GM10248 (cell line): ENCODE data around the gene SCUBE1.

ENCODE experiments used
- CTCF ChIA-PET: fragments of 300-600 bp; sonication (Branson Sonifier 250); formaldehyde crosslinking; extraction: SDS; loops from one replicate; lab custom pipeline; 2021; ENCODE audit warnings: antibody characterized with exemption; lab: Yijun Ruan, JAX
- POLR2A ChIA-PET: fragments of 350-650 bp; sonication (Branson Sonifier 250); formaldehyde crosslinking; extraction: SDS; loops from one replicate; lab custom pipeline; 2020; ENCODE audit warnings: antibody characterized with exemption; lab: Yijun Ruan, JAX
- DNase-seq: peaks from one replicate; pipeline ENCODE4 v3.0.0; 2012; ENCODE audit errors: extremely low spot score
- TF ChIP-seq, protein P1 (sequence below): IDR thresholded peaks from 2 replicates; pipeline ENCODE4 v1.5.1; 2012; ENCODE audit warnings: mild to moderate bottlenecking, low read depth; ENCODE audit errors: extremely low read depth, missing control alignments, control extremely low read depth

SCUBE1 gene

DNA sequence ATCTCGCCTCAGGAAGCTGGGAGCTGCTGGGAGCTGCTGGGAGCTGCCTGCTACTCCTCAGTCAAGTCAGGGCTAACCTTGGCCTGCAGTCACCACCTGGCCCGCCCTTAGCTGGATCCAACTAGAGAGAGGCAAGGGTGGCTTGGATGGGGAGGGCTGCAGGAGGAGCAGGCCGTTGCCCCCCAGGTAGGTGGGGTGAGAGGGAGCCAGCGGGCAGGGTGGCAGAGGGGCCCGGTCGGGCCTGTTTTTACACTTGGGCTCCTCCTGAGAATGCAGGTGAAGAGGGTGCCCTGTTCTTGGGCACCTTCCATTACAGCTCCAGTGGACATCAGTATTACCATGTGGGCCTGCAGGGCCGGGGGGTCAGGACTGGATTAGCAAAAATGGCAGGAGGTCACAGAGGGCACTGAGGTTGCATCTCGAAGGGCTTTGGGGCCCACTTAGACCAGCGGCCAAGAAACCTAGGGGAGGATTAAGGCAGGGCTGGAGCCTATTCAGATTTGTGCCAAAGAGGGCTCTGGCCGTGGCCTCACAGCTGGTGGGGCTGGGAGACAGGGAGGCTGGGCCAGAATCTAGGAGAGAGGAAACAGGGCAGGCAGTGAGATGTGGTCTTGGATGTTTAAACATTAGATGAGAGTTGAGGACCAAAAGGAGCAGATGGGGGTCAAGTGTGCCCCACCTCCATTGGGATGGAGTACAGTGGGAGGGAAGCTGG is 95.5 kb downstream of the SCUBE1 start:
- TF ChIP-seq, protein P1, sequence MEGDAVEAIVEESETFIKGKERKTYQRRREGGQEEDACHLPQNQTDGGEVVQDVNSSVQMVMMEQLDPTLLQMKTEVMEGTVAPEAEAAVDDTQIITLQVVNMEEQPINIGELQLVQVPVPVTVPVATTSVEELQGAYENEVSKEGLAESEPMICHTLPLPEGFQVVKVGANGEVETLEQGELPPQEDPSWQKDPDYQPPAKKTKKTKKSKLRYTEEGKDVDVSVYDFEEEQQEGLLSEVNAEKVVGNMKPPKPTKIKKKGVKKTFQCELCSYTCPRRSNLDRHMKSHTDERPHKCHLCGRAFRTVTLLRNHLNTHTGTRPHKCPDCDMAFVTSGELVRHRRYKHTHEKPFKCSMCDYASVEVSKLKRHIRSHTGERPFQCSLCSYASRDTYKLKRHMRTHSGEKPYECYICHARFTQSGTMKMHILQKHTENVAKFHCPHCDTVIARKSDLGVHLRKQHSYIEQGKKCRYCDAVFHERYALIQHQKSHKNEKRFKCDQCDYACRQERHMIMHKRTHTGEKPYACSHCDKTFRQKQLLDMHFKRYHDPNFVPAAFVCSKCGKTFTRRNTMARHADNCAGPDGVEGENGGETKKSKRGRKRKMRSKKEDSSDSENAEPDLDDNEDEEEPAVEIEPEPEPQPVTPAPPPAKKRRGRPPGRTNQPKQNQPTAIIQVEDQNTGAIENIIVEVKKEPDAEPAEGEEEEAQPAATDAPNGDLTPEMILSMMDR = no peak
- no peak for DNase-seq
- CTCF ChIA-PET = interaction anchor here (0.8 to 1.4 kb wide), 4 partner anchors 16 to 99 kb away, joined by 3 to 5 read pairs (median 4); no protein-coding TSS in a partner anchor
- POLR2A ChIA-PET = no interaction called here

DNA sequence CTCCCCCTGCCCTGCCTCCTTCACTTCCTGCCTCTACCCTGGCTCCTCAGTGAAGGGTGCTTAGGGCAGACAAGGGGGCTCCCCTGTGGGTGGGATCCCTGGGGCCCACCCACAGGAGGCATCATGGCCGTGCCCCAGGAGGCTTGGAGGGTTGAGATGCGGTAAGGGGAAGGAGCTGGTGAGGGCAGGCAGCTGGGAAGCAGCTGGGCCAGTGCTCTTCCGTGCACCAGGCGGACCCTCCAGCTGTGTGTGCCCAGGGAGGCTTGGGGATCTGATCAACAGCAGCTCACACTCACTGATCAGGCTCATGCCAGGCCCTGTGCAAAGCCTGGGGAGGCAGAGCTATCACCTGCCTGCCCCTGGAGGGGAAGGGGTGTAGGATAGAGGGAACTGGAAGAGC is 97.0 kb downstream of the SCUBE1 start:
- CTCF ChIA-PET = interaction anchor here (0.8 to 1.4 kb wide), 3 partner anchors 15 to 100 kb away, joined by 3 to 5 read pairs (median 3); no protein-coding TSS in a partner anchor
- DNase-seq = no peak
- POLR2A ChIA-PET = no interaction called here
- TF ChIP-seq, protein P1 = no peak

DNA sequence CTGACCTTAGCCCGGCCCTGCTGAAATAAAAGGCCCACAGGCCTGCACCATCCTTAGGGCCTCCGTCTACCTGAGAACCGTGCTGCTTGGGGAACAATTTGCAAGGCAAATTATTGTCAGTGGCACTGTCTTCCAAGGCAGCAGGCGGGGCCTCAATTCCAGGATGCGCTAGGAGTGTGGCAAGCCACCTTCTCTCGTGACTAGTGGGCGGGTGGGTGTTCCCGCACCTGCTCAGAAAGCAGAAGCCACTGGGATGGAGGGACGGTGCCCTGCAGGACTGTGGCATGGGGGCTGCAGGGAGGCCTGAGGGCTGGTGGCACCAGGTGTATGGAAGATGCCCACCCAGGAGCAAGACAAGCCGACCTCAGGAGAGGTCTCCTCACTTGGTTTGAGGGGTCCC is 97.5 kb downstream of the SCUBE1 start:
- TF ChIP-seq, protein P1 = no peak

DNA sequence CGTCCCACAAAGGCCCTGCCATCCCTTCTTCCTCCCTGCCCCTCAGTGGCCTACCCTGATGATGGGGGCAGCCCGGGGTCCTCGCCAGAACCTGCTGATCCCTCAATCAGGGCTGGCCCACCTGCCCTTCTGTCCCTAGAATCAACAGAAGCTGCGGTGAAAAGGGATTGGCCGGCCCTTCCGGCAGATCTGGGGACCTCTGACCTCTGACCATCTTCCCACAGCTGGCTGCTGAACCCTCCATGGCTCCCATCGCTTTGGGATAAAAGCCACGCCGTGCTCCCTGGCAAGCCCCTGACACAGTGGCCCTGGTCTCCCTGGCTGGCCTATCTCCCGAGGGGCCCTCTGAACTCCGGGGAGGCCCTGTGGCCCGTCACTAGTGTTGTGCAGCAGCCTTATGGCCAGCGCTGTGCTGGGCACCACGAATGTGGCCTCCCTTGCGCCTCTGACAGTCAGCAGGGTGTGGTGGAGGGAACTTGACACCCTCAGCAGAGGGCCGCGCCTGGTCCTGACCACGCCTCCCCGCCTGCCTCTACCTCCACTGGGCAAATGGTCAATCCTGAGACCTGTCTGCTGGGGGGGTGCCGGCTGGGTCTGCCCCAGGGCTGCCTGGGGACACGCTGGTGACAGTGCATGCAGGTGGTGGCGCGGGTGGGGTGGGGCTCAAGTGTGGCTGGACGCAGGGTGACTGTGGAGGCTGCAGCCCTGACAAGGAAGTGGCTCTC is 98.2 kb downstream of the SCUBE1 start:
- no peak for DNase-seq
- TF ChIP-seq, protein P1 = no peak
- ChIA-PET CTCF (interaction anchor here (1.6 kb wide), 1 partner anchor 58 kb away, joined by 5 read pairs; the partner anchor contains the start of gene TTLL12), POLR2A (no interaction called here)

More for the DNA sequence above, 97.5 kb downstream of the SCUBE1 start:
- CTCF ChIA-PET = interaction anchor here (0.8 kb wide), 2 partner anchors 14 to 28 kb away, joined by 3 read pairs; no protein-coding TSS in a partner anchor
- POLR2A ChIA-PET = no interaction called here
- DNase-seq = no peak

DNA sequence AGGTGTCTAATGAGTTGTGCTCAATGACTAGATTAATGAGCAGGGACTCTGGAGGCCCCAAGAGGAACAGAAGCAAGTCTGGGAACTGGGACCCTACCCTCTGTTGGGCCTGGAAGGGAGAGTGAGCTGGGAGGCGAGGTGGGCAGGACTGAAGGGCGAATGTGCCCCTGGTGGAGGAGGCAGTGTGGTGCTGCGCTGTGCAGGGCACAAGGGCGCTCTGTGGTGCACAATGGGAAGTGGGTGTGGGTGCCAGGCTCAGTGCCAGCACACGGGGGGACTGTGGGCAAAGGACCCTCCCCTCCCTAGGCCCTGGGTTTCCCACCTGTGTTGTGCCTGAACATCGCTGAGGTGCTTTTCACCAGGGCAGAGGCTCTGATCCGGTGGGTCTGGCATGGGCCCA is 98.8 kb downstream of the SCUBE1 start:
- POLR2A ChIA-PET = no interaction called here
- no peak for DNase-seq
- CTCF ChIA-PET = interaction anchor here (1.6 kb wide), 1 partner anchor 57 kb away, joined by 5 read pairs; the partner anchor contains the start of gene TTLL12
- TF ChIP-seq, protein P1 = no peak

DNA sequence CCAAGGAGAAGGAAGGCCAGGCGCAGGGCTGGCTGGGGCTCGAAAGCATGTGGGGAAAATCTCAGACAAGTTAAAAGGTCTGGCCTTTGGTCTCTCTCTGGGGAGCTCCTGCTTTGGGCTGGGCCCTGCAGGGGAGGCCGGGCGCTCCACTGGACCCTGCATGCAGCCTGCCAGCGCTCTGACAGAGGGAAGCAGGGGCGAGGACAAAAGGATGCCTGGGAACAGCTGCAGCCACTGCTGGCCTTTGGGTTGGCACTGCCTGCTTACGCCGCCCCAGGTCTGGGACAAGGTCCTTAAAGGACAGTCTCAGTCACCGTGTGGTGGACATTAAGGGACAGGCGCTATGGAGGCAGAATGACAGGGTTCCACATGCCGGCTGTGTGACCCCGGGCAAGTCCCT is 99.8 kb downstream of the SCUBE1 start:
- TF ChIP-seq, protein P1 = no peak
- POLR2A ChIA-PET = no interaction called here
- CTCF ChIA-PET = interaction anchor here (1.6 kb wide), 1 partner anchor 56 kb away, joined by 5 read pairs; the partner anchor contains the start of gene TTLL12
- no peak for DNase-seq
